Hepatic stellate cell (primary cell): ENCODE data around the gene RAD9A.

Experiments used
- DNase-seq: peaks from one replicate; pipeline ENCODE4 v3.0.0; 2011; ENCODE audit warnings: low spot score

Gene RAD9A

GRCh38 chr11:67357831-67358670 is 33.7 kb upstream of the RAD9A start:
- DNase-seq = no peak

GRCh38 chr11:67364169-67364568 is 27.6 kb upstream of the RAD9A start:
- no peak for DNase-seq

GRCh38 chr11:67364783-67365722 is 26.7 kb upstream of the RAD9A start:
- no peak for DNase-seq

DNA sequence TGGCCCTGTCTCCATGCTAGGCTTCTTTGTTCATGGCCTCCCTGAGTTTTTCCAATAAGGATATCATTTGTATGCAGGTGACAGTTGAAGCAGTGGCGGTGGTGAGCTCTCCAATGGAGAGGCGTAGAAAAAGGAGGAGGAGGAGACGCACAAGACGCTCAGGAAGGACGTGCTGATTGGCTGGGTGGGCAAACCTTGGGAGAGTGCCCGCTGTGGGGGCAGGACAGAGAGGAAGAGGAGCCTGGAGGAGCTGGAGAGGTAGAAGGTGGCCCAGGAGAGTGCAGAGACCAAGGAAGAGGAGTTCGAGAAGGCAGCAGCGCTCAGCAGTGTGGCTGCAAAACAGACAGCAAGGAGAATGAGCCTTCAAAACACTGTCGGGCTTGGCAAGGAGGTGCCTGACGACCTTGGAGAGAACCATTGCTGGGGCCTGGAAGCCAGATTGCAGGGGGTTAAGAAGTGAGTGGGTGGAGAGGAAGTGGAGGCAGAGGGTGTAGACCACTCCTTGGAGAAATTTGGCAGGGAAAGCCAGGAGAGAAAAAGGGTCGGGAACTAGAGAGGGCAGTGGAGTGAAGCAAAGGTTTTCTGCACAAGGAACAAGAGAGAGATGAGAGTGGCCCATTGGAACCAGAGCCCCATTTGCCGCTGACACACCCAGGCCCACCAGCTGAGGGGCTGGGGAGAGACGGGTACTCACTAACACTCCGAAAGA is 25.9 kb upstream of the RAD9A start:
- no peak for DNase-seq

DNA sequence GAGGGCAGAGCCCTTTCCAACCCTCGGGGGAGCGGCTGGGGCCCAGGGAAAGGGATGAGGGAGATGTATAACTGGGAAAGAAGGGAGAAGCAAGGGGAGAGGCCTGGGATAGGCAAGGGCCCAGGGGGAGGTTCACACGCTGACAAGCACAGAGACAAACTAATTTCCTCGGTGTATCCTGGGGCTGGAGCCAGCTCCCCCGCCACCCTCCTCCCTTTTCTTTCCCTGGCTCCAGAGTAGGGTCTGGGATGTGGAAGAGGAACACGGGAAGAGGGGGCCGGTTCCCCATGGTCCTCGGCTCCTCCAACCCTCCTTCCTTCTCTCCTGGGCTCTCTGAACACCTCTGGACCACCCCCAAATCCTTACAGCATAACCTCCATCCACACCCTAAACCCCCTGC is 25.2 kb upstream of the RAD9A start:
- no peak for DNase-seq

DNA sequence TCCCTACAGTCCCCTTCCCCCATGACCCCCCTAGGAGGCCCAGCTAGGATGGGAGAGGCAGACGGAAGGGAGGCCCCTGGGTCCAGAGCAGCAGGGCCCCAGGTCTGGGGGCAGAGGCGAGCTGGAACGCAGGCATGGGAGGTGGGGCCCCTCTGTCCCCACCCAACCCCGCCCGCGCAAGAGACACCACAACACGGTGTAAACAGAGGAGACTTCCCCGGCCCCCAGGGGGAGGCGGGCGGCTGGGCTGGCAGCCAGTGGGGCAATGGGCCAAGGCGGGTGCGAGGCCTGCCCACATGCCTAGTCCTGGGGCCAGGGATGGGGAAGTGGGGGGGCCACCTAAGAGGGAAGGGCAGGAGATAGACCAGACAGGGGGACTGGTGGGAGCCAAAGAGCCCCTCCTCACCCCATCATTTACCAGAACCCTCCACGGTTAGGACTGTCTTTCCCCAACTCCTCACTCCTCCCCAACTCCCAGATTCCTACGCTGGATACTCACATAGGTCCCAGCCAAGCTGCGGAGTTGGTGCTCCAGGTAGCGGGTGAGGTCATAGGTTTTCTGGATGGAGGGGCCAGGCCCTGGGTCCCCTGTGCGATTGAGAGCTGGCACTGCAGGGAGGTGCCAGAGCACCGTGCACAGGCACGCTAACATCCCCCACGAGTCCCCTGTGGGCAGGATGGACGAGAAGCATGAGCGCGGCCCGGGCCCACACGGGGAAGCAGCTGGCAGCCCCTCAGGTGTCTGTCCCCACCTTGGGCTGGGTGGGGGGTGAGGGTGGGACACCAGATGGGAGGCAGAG is 24.6 kb upstream of the RAD9A start:
- DNase-seq = no peak

- no peak for DNase-seq
Measured at GRCh38 chr11:67367761-67368227, 24.0 kb upstream of the RAD9A start.

DNA sequence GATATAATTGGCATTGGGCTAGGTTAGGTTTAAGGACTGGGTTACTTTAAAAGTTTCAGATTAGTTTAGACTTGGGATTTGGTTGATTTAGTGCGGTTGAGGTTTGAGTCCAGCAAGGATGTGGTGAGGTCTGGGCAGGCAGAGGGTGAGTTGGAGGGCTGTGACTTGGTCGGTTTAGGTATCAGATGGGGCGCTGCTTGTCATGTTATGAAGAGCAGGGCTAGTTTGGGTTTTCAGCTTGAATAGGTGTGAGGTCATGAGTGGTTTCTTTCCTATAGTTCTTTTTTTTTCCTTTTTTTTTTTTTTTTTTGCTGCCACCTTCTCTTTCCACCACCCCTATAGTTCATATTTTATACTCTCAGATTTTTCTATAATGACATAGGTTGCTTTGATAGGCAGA is 23.2 kb upstream of the RAD9A start:
- no peak for DNase-seq

DNA sequence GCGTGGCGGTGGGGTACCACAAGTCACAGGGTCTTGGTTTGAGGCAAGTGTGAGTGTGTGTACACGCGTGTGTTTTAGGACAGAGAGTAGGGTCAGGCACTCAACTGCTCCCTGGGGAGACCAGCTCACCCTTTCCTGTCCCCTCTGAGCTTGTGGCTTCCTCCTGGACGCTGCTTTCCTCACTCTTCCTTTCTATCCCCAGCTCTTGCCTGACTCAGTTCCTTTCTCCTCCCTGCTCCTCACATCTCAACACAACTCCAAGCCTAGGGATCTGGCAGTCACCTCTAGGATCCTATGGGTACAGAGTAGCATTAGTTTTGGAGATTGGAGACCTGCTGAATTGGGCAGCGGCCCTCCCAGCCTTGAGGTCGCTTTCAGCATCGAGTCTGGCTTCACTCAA is 22.5 kb upstream of the RAD9A start:
- DNase-seq = no peak

DNA sequence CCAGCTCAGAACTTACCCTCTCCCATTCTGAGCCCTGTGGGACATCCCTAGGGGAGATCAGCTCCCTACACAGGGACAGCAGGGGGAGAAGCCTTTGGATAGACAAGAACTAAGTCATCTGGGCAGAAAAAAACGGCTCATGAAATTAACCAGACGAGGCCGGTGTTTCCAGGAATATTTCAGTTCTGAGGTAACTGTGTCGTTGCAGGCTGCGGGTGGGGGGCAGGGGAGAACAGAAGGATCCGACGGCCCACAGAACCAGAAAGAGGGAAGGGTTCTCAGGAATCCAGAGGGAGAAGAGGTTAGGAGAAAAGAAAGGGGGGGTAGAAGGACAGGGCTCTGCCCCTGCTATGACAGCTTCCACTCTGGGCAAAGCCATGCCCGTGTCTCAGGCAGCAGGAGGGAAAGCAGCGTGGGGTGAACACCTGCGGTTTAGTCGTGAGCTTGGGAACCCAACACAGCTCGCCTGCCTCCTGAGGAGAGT is 21.9 kb upstream of the RAD9A start:
- peak; percentile 56 for DNase-seq

GRCh38 chr11:67370351-67371076 is 21.3 kb upstream of the RAD9A start:
- peak; percentile 67 for DNase-seq

- peak; percentile 83 for DNase-seq
Measured at GRCh38 chr11:67371189-67371910, 20.4 kb upstream of the RAD9A start.

GRCh38 chr11:67371911-67372320 is 19.9 kb upstream of the RAD9A start:
- DNase-seq = no peak

- no peak for DNase-seq
Measured at GRCh38 chr11:67372321-67372992, 19.3 kb upstream of the RAD9A start.

DNA sequence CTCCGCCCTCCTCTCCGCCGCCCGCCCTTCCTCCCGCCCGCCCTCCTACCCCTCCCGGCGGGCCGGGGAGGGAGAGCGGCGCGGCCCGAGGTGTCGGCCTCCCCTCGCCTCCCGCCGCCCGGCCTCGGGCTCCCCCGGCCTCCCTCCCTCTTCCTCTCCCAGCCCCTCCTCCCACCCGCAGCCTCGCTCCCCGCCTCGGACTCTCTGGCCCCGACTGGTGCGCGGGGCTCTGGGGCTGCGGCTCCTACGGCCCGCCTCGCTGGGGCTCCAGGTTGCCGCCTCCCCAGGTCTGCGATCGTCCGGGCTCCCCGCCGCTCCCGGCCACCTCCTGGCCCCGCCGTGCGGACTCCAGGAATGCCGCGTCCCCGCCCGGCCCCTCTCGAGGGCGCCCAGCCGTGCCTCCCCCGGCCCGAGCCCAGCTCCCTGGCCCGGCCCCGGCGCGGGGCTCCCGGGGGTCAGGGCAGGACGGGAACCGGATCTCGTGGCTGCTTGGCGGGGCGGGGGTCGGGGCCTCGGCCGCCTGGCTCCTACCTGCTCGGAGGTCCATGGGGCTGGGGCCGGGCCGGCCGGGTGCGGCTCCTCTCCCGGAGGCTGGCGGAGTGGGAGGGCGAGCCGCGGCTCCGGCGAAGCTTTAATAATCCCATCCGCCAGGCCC is 18.7 kb upstream of the RAD9A start, which contains the start of gene CLCF1:
Gene CLCF1 (minus strand): TSS at position 606 of the 655 bp plus-strand sequence. CDS start 59 bp downstream, at position 547.
- peak; percentile 79 for DNase-seq

GRCh38 chr11:67373648-67374570 is 17.9 kb upstream of the RAD9A start:
- DNase-seq = peak; percentile 94

GRCh38 chr11:67374571-67375281 is 17.1 kb upstream of the RAD9A start:
- no peak for DNase-seq
